Uterus (tissue), 2 donors: Measurements from ENCODE around the gene VEPH1.

Source experiments
- CTCF ChIP-seq, 4 experiments: fragments of 200-600 bp in 2 of 4; fragments of 450-650 bp in 2 of 4; sonication (generic) in 2 of 4; IDR thresholded peaks; one replicate each; pipeline ENCODE4 v1.5.1; 2016 to 2019; ENCODE audit warnings: antibody characterized with exemption in 4 of 4, mild to moderate bottlenecking in 2 of 4, moderate library complexity in 1 of 4
- POLR2A ChIP-seq, 2 donors: fragments of 450-650 bp; IDR thresholded peaks; one replicate each; pipeline ENCODE4 v1.6.1; 2016; ENCODE audit warnings: antibody characterized with exemption in 2 of 2, mild to moderate bottlenecking in 1 of 2, moderate library complexity in 1 of 2

- no peak for TF ChIP-seq CTCF (IDR thresholded peaks at IDR 0.05)
- no peak for TF ChIP-seq POLR2A (IDR thresholded peaks at IDR 0.05)
These were observed 179.9 kb downstream of the VEPH1 start for GRCh38 chr3:157323360-157323759.
